IgD-negative memory B cell (primary cell): ENCODE data around the gene LGR6. TPM values are rescaled to one million over a fixed set of nuclear protein-coding genes. Genes with fewer than 3 reads are reported as not detected.

Source experiments
- H3K27ac Mint-ChIP-seq, 3 donors: one replicate each; pipeline ENCODE4 v1.8.0; 2020 to 2022; ENCODE audit warnings: mild to moderate bottlenecking in 3 of 3, mixed read lengths in 3 of 3, moderate library complexity in 1 of 3
- H3K27me3 Mint-ChIP-seq: one replicate; pipeline ENCODE4 v1.8.0; 2021; ENCODE audit warnings: mixed read lengths
- H3K36me3 Mint-ChIP-seq: one replicate; pipeline ENCODE4 v1.8.0; 2020; ENCODE audit warnings: mild to moderate bottlenecking, mixed read lengths
- H3K4me1 Mint-ChIP-seq, 3 donors: one replicate each; pipeline ENCODE4 v1.8.0; 2020 to 2022; ENCODE audit warnings: mixed read lengths in 3 of 3, mild to moderate bottlenecking in 1 of 3
- H3K4me3 Mint-ChIP-seq, 4 donors: one replicate each; pipeline ENCODE4 v1.8.0; 2020 to 2022; ENCODE audit warnings: mild to moderate bottlenecking in 4 of 4, mixed read lengths in 4 of 4, moderate library complexity in 3 of 4
- H3K9me3 Mint-ChIP-seq, 3 donors: one replicate each; pipeline ENCODE4 v1.8.0; 2020 to 2021; ENCODE audit warnings: mixed read lengths in 3 of 3, mild to moderate bottlenecking in 1 of 3
- polyA plus RNA-seq: library from polyadenylated mRNA; unstranded; fragments of 300-500 nt; fragmentation: Illumina TruSeq; gene quantifications from one replicate; pipeline ENCODE4 v1.2.3, GENCODE V29; 2021

LGR6 gene
- polyA plus RNA-seq, 1 donor from 2014 or later: not detected

DNA sequence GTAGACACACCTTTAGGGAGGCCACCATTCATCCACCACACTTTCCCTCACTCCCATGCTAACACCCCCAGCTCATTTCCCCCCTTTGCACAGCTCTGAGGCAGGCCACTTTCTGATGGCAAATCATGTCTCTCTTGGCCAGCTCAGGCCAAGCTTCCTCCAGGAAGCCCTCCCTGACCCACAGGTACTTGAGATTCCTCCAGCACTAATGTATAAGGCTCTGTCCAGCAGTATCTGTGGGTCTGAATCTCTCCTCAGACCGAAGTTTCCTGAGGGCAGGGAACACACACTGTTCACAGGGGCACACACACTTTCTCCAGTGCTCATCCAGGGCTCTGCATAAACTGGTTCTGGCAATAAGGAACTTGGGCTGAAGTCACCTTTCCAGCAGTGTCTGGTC, 19.2 kb downstream of the LGR6 start:
- H3K4me3 Mint-ChIP-seq: peak overlapping the region in 1 of 4 donors; percentile 41
- H3K27ac Mint-ChIP-seq: peak overlapping the region in 1 of 3 donors; percentile 60

DNA sequence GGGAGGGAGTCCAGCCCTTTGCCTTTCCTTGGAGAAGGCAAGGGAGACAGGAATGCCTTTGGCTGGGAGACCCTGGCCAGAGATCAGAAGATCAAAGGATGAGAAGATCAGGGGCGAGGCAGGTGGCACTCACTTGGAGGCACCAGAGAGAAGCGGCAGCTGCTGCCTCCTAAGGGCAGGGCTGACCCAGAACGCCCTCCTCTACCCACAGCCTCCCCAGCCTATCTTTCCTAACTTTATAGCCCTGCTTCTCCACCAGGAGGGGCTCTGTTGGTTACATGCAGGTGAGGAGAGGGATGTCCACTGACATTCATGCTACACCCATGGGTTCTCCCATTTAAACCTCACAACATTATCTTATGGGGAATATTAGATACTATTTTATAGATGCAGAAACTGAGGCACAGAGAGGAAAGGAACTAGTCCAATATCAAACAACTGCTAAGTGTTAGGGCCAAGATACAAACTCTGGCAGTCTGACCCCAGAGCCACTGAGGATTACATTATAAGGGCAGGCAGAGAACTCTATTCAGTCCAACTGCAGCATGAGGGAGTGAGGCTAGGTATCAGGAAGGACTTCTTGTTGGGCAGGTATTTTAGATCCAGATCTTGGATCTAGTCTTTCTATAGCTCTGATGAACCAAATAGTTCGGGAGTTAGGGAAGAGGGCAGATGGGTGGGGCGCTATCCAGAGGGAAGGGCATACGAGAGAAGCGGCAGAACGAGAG, 19.9 kb downstream of the LGR6 start:
- Mint-ChIP-seq H3K36me3 (no peaks in the 10 kb centered on the region), H3K27me3 (peaks cover 43% of the 10 kb centered on the region), H3K4me3 (peak overlapping the region in 2 of 4 donors; percentile 43 to 61), H3K9me3 (peaks cover 0 to 4% (median 0%) of the 10 kb centered on the region in 3 donors), H3K4me1 (peaks cover 0 to 5% (median 1%) of the 10 kb centered on the region in 3 donors), H3K27ac (no peak overlapping the region)

More for the DNA sequence above, 19.2 kb downstream of the LGR6 start:
- H3K27me3 Mint-ChIP-seq: peaks cover 43% of the 10 kb centered on the region
- H3K4me1 Mint-ChIP-seq: peaks cover 0 to 5% (median 1%) of the 10 kb centered on the region in 3 donors
- H3K36me3 Mint-ChIP-seq: no peaks in the 10 kb centered on the region
- peaks cover 0 to 4% (median 0%) of the 10 kb centered on the region in 3 donors for H3K9me3 Mint-ChIP-seq

DNA sequence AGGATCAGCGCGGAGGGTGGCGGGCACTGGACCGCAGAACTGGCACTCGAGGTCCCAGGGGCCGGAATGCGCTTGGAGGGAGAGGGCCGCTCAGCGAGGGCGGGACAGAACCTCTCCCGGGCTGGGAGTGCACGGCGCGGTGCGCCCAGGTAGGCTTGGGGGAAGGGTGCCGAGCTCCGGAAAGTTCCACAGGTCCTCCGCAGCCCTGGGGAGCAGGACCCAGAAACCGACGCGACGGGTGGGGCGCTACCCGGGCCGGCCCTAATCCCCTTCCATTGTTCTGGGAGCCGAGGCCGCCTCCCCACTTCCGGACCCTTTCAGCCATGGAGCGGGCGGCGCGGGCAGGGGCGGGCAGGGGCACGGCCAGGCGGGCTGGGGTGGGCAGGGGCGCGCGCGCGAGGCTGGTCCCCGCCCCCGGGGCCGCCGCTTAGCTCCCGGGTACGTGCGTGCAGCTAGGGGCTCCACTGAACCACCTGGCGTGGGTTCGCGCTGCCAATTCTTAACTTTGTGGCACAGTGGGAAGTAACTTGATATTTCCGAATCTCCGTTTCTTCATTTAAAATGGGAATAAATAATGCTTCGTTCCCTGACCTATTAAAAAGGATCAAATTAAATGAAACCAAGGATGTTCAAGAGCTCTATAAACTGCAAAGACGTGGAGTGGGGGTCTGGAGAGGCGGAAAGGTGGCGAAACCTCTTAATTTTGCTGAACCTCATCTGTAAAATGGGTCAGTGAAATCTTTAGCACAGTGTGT, 20.7 kb downstream of the LGR6 start:
- peaks cover 47% of the 10 kb centered on the region for H3K27me3 Mint-ChIP-seq
- H3K4me1 Mint-ChIP-seq: peaks cover 0 to 5% (median 1%) of the 10 kb centered on the region in 3 donors
- no peak overlapping the region for H3K27ac Mint-ChIP-seq

DNA sequence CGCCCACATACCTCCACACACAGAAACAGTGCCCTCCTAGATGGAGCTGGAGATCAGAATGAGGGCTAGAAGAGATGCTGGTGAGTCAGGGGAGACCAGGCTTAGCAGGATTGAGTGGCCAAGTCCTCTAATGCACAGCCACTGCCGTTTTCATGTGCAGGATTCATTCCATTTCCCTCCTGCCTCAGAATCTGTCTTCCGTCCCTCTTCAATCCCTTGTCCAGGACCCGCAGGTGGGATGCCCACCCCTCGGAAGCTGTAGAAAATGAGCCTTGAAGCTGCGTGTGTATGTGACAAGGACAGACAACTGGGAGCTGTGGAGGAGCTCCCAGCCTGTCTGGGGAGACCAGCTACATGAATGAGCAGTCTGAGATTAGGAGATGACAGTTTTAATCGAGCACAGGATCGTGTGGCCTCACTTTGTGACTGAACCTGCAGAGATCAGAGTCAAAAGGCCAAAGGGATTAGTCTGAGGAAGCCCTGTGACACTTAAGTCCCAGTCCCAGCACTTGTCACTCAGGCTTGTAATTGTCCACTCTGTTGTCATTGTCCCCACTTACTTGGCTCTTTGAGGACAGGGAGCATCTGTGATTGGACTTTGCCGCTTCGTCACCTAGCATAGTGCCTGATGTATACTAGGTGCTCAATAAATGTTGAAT, 22.0 kb downstream of the LGR6 start:
- Mint-ChIP-seq H3K27me3 (peaks cover 50% of the 10 kb centered on the region), H3K9me3 (peaks cover 0 to 4% (median 0%) of the 10 kb centered on the region in 3 donors), H3K4me1 (peaks cover 0 to 5% (median 1%) of the 10 kb centered on the region in 3 donors), H3K36me3 (no peaks in the 10 kb centered on the region), H3K4me3 (no peak overlapping the region), H3K27ac (no peak overlapping the region)

More for the DNA sequence above, 20.7 kb downstream of the LGR6 start:
- H3K4me3 Mint-ChIP-seq: peak overlapping the region in 1 of 4 donors; percentile 38
- peaks cover 0 to 4% (median 0%) of the 10 kb centered on the region in 3 donors for H3K9me3 Mint-ChIP-seq
- no peaks in the 10 kb centered on the region for H3K36me3 Mint-ChIP-seq

GRCh38 chr1:202216691-202217090, 23.1 kb downstream of the LGR6 start:
- H3K36me3 Mint-ChIP-seq: no peaks in the 10 kb centered on the region
- H3K27me3 Mint-ChIP-seq: peaks cover 47% of the 10 kb centered on the region
- peaks cover 0 to 5% (median 4%) of the 10 kb centered on the region in 3 donors for H3K4me1 Mint-ChIP-seq
- no peak overlapping the region for H3K27ac Mint-ChIP-seq
- no peak overlapping the region for H3K4me3 Mint-ChIP-seq
- peaks cover 0 to 4% (median 0%) of the 10 kb centered on the region in 3 donors for H3K9me3 Mint-ChIP-seq

GRCh38 chr1:202217516-202217915, 23.9 kb downstream of the LGR6 start:
- Mint-ChIP-seq H3K4me3 (no peak overlapping the region), H3K27me3 (peaks cover 46% of the 10 kb centered on the region), H3K36me3 (no peaks in the 10 kb centered on the region), H3K27ac (no peak overlapping the region), H3K9me3 (peaks cover 0 to 2% (median 0%) of the 10 kb centered on the region in 3 donors), H3K4me1 (peaks cover 0 to 5% (median 4%) of the 10 kb centered on the region in 3 donors)

DNA sequence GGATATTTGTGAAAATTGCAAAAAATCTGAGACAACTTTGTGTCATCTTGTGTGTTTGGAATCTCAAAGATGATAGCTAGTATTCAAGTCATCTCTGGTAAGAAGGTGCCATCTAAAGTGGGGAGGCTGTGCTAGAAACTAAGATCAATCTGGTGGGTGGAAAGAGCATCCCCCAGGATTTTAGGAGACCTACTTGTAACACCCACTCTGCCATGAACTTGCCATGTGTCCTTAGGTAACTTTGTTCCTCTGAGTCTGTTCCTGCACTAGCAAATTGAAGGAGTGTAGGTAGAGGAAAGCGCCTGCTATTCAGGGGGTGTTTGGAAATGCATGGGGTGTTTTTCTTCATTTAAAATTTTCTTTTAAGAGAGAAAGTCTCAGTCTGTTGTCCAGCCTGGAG, 24.4 kb downstream of the LGR6 start:
- peaks cover 44% of the 10 kb centered on the region for H3K27me3 Mint-ChIP-seq
- peak overlapping the region in 1 of 4 donors; percentile 20 for H3K4me3 Mint-ChIP-seq
- no peak overlapping the region for H3K27ac Mint-ChIP-seq
- H3K36me3 Mint-ChIP-seq: no peaks in the 10 kb centered on the region
- peaks cover 0 to 2% (median 0%) of the 10 kb centered on the region in 3 donors for H3K9me3 Mint-ChIP-seq
- H3K4me1 Mint-ChIP-seq: peaks cover 0 to 5% (median 4%) of the 10 kb centered on the region in 3 donors

DNA sequence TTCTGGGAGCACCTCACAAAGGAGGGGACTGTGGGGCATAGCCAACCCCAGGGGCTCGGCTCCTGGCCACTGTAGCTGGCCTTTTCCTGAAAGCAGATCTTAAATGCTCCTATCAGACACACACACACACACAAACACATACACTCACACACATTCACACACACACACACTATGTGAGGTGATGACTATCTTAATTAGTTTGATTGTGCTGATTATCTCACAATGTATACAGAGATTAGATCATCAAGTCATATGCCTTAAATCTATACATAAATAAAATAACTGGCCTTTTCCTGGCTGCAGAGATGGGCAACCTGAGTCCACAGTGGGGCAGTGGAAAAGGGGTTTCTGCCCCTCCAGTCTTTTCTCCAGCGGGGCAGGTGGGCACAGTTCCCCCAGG, 27.1 kb downstream of the LGR6 start:
- Mint-ChIP-seq H3K36me3 (peaks cover 1% of the 10 kb centered on the region), H3K9me3 (peaks cover 0 to 2% (median 0%) of the 10 kb centered on the region in 3 donors), H3K4me3 (no peak overlapping the region), H3K27ac (no peak overlapping the region), H3K27me3 (peaks cover 28% of the 10 kb centered on the region), H3K4me1 (peaks cover 0 to 2% (median 0%) of the 10 kb centered on the region in 3 donors)

DNA sequence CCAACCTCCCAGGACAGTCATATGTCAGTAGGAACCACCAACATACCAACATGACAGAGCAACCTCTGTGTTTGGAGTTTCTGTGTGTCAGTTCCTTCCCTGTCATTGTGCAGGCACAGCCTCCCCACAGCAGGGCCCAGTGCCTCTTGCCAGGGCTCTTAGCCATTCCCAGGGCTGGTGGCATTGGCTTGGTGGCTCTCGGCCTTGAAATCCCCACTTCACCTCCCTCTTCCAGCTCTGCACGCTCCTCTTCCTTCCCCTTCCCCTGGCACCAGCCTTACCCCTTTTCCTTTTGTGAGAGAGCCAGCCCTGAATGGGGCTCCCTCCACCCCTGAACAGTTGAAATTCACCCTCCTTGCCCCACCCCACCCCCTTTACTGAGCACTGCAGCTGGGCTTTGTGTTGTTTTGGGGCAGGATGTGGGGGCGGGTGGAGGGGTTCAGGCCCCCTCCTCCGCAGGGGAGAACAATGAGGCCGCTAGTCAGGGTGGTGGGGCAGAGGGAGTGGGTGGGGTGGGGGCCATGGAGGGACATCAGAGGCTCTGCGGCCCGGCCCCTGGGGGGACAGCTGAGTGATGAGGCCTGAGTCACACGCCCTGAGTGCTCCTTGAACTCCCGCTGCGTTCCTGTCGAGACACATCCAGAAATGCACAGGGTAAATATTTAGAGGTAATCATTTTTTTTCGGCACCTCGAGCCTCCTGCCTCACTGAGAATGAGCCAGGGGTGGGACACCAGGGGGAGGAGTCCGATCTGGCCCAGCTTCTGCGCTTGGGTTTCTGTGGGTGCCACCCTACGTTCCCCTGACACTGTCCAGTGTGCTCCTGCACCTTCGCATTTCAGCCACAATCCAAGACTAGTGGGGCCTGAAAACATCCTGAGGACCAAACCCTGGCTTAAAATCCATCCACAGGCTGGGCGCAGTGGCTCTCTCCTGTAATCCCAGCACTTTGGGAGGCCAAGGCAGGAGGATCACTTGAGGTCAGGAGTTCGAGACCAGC, 28.6 kb downstream of the LGR6 start:
- no peak overlapping the region for H3K4me3 Mint-ChIP-seq
- H3K27me3 Mint-ChIP-seq: peaks cover 20% of the 10 kb centered on the region
- H3K9me3 Mint-ChIP-seq: no peaks in the 10 kb centered on the region
- peaks cover 1% of the 10 kb centered on the region for H3K36me3 Mint-ChIP-seq
- no peak overlapping the region for H3K27ac Mint-ChIP-seq
- peaks cover 0 to 2% (median 0%) of the 10 kb centered on the region in 3 donors for H3K4me1 Mint-ChIP-seq

- Mint-ChIP-seq H3K27me3 (peaks cover 20% of the 10 kb centered on the region), H3K4me1 (peaks cover 7 to 10% (median 8%) of the 10 kb centered on the region in 3 donors), H3K36me3 (peaks cover 1% of the 10 kb centered on the region), H3K9me3 (no peaks in the 10 kb centered on the region), H3K4me3 (no peak overlapping the region), H3K27ac (no peak overlapping the region)
These were observed 29.7 kb downstream of the LGR6 start for GRCh38 chr1:202223121-202223860.

GRCh38 chr1:202224453-202224852, 30.9 kb downstream of the LGR6 start:
- Mint-ChIP-seq H3K27ac (peak overlapping the region in 1 of 3 donors; percentile 31), H3K4me1 (peaks cover 11 to 13% (median 11%) of the 10 kb centered on the region in 3 donors), H3K27me3 (peaks cover 14% of the 10 kb centered on the region), H3K4me3 (no peak overlapping the region), H3K9me3 (no peaks in the 10 kb centered on the region), H3K36me3 (peaks cover 1% of the 10 kb centered on the region)

- no peaks in the 10 kb centered on the region for H3K9me3 Mint-ChIP-seq
- H3K4me3 Mint-ChIP-seq: no peak overlapping the region
- peaks cover 11 to 13% (median 11%) of the 10 kb centered on the region in 3 donors for H3K4me1 Mint-ChIP-seq
- H3K36me3 Mint-ChIP-seq: peaks cover 1% of the 10 kb centered on the region
- peaks cover 13% of the 10 kb centered on the region for H3K27me3 Mint-ChIP-seq
- H3K27ac Mint-ChIP-seq: no peak overlapping the region
These were observed 31.5 kb downstream of the LGR6 start for GRCh38 chr1:202225131-202225530.

GRCh38 chr1:202227053-202227672, 33.6 kb downstream of the LGR6 start:
- Mint-ChIP-seq H3K27ac (no peak overlapping the region), H3K4me3 (no peak overlapping the region), H3K9me3 (no peaks in the 10 kb centered on the region), H3K36me3 (peaks cover 1% of the 10 kb centered on the region), H3K4me1 (peaks cover 10 to 11% (median 11%) of the 10 kb centered on the region in 3 donors), H3K27me3 (peaks cover 4% of the 10 kb centered on the region)
